ENCODE measurements around the gene SBF2. TPM values are rescaled to one million over a fixed set of nuclear protein-coding genes. Genes with fewer than 3 reads are reported as not detected.

Gene SBF2
- polyA plus RNA-seq, 1 experiment: 44.4 TPM

DNA sequence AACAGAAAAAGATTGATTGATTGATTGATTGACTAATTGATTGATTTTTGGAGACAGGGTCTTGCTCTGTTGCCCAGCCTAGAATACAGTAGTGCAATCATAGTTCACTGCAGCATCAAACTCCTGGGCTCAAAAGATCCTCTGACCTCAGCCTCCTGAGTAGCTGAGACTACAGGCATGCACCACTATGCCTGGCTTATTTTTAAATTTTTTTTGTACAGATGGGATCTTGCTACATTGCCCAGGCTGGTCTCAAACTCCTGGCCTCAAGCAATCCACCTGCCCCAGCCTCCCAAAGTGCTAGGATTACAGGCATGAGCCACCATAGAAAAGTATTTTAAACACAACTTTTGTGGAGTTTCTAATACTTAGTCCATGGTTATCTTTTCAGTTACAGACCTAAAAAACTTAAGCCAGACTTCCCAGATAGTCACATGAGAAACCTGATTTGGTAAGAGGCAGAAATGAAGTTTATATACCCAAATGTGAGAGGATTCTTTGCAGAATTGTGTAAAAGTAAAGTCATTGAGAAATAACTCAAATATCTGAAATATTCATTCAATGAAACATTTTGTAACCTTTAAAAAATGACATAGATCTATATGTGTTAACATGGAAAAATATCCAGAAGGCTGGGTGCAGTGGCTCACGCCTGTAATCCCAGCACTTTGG is 443.7 kb downstream of the SBF2 start:
- no peaks in the 10 kb centered on the region for H3K9me3 ChIP-seq (ENCODE audit: control insufficient read depth, insufficient read depth, low read length)
- TF ChIP-seq, protein P1, sequence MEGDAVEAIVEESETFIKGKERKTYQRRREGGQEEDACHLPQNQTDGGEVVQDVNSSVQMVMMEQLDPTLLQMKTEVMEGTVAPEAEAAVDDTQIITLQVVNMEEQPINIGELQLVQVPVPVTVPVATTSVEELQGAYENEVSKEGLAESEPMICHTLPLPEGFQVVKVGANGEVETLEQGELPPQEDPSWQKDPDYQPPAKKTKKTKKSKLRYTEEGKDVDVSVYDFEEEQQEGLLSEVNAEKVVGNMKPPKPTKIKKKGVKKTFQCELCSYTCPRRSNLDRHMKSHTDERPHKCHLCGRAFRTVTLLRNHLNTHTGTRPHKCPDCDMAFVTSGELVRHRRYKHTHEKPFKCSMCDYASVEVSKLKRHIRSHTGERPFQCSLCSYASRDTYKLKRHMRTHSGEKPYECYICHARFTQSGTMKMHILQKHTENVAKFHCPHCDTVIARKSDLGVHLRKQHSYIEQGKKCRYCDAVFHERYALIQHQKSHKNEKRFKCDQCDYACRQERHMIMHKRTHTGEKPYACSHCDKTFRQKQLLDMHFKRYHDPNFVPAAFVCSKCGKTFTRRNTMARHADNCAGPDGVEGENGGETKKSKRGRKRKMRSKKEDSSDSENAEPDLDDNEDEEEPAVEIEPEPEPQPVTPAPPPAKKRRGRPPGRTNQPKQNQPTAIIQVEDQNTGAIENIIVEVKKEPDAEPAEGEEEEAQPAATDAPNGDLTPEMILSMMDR (IDR thresholded peaks at IDR 0.05; ENCODE audit: low read depth, low read length): no peak
- no peaks in the 10 kb centered on the region for H3K27me3 ChIP-seq (ENCODE audit: control insufficient read depth, insufficient read depth, low read length)
- no peak overlapping the region for H3K4me3 ChIP-seq (ENCODE audit: low read depth, low read length)
- no peak for DNase-seq (ENCODE audit: low read depth, low spot score)
- H3K27ac ChIP-seq (ENCODE audit: low read depth, low read length): no peak overlapping the region
- CTCF ChIA-PET: no interaction called here
- POLR2A ChIA-PET: no interaction called here

DNA sequence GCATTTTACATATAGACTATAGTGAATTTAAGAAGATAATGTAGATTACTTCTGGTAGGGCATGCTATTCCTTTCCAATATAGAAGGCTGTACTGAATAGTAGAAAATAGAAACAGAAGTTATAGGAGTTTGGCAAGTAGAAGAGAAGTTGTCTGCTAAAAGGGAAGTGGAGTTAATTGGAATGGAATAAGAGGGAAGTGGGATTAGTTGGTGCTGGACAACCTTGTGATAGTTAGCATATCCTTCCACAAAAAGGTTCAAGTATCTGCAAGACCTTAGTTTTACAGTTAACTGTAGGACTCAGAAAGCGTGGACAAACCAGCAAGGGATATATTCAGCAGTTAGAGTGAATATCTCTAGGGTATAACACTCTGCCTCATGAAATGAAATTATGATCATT is 444.6 kb downstream of the SBF2 start:
- CTCF ChIA-PET: interaction anchor here (0.9 kb wide), 1 partner anchor 475 kb away, joined by 3 read pairs; no protein-coding TSS in a partner anchor
- POLR2A ChIA-PET: no interaction called here
- H3K27ac ChIP-seq (ENCODE audit: low read depth, low read length): no peak overlapping the region

DNA sequence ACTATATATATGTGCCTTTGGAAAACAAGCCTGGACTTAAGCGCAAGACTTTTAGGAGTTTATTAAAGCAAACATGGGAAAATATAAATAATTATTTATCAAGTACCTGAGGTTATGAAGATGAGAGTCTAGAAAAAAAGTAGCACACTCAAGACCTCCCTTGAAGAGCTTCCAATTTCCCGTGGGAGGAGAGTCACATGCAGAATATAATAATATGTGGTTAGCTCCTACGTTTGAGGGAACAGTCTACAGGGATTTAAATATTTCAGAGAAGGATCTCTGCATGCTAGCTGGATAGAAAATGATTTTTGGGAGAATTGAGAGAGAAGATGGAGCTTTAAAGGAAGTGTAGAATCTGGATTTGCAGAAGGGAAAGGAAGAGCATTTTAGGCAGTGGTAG is 446.4 kb downstream of the SBF2 start:
- TF ChIP-seq, protein P1 (IDR thresholded peaks at IDR 0.05; ENCODE audit: low read depth, low read length): no peak
- Histone ChIP-seq H3K9me3 (ENCODE audit: control insufficient read depth, insufficient read depth, low read length) (no peaks in the 10 kb centered on the region), H3K27ac (ENCODE audit: low read depth, low read length) (no peak overlapping the region), H3K27me3 (ENCODE audit: control insufficient read depth, insufficient read depth, low read length) (no peaks in the 10 kb centered on the region), H3K4me3 (ENCODE audit: low read depth, low read length) (no peak overlapping the region)
- POLR2A ChIA-PET: no interaction called here
- CTCF ChIA-PET: interaction anchor here (1.3 kb wide), 1 partner anchor 15 kb away, joined by 5 read pairs; no protein-coding TSS in a partner anchor
- no peak for DNase-seq (ENCODE audit: low read depth, low spot score)

More for the DNA sequence above, 444.6 kb downstream of the SBF2 start:
- no peaks in the 10 kb centered on the region for H3K9me3 ChIP-seq (ENCODE audit: control insufficient read depth, insufficient read depth, low read length)
- H3K4me3 ChIP-seq (ENCODE audit: low read depth, low read length): no peak overlapping the region
- DNase-seq (ENCODE audit: low read depth, low spot score): no peak
- TF ChIP-seq, protein P1 (IDR thresholded peaks at IDR 0.05; ENCODE audit: low read depth, low read length): no peak
- H3K27me3 ChIP-seq (ENCODE audit: control insufficient read depth, insufficient read depth, low read length): no peaks in the 10 kb centered on the region

DNA sequence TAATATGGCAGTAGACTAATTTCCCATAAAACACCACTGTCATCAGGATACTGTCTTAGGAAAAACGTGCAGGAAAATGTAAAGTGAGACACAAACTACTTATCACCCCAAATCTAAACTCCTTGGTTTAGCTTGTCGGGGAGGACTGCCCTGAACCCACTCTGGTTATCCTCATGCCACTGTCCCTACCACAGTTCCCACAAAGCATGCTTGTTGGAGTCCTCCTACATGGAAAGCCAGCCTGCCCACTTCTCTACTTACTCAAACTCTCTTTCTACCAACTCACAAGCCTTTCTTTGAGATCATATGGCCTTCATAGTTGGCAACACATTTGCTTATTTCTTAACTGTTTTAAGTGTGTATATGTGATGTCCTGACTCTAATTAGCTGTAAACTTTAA is 451.1 kb downstream of the SBF2 start:
- TF ChIP-seq, protein P1 (IDR thresholded peaks at IDR 0.05; ENCODE audit: low read depth, low read length): no peak
- H3K9me3 ChIP-seq (ENCODE audit: control insufficient read depth, insufficient read depth, low read length): no peaks in the 10 kb centered on the region
- POLR2A ChIA-PET: no interaction called here
- CTCF ChIA-PET: interaction anchor here (0.8 kb wide), 1 partner anchor 461 kb away, joined by 3 read pairs; the partner anchor contains the start of gene ADM
- H3K27me3 ChIP-seq (ENCODE audit: control insufficient read depth, insufficient read depth, low read length): no peaks in the 10 kb centered on the region
- H3K4me3 ChIP-seq (ENCODE audit: low read depth, low read length): no peak overlapping the region
- no peak for DNase-seq (ENCODE audit: low read depth, low spot score)
- H3K27ac ChIP-seq (ENCODE audit: low read depth, low read length): no peak overlapping the region

DNA sequence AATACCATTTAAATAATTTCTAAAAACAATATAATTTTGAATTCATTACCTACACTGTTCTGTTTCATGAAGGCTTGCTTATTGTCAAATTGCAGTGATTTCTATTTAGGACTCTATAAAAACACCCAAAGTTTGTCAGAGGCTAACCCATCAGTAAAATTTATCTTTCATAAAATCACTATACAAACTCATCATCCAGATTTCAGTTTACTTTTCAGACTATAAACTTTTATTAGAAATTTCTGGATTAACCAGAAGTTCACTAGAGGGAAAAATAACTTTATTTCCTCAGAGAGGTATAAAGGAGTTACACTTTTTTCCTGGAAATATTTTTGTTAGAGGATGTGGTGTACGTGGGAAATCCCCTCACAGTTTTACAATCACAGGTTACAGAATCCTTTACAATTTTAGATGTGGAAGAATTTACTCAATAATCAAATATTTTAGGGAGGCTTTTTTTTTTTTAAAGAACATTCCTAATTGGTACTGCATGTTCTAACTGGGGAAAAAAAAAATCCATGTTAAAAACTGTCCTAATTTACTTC is 453.5 kb downstream of the SBF2 start:
- POLR2A ChIA-PET: no interaction called here
- DNase-seq (ENCODE audit: low read depth, low spot score): no peak
- TF ChIP-seq, protein P1 (IDR thresholded peaks at IDR 0.05; ENCODE audit: low read depth, low read length): no peak
- no peaks in the 10 kb centered on the region for H3K9me3 ChIP-seq (ENCODE audit: control insufficient read depth, insufficient read depth, low read length)
- CTCF ChIA-PET: no interaction called here
- H3K27ac ChIP-seq (ENCODE audit: low read depth, low read length): no peak overlapping the region
- no peaks in the 10 kb centered on the region for H3K27me3 ChIP-seq (ENCODE audit: control insufficient read depth, insufficient read depth, low read length)
- no peak overlapping the region for H3K4me3 ChIP-seq (ENCODE audit: low read depth, low read length)

Data from AG04450 (cell line).